ENCODE data around the gene CCDC117. TPM values are rescaled to one million over a fixed set of nuclear protein-coding genes. Genes with fewer than 3 reads are reported as not detected.
A peak's percentile ranks its signal among the peaks of the same experiment; 100 is the strongest.

The CCDC117 gene
- polyA plus RNA-seq, 1 donor (not counting 4 experiments of a cell fraction or from before 2014, with no cell fraction given) = 8.8 TPM

DNA sequence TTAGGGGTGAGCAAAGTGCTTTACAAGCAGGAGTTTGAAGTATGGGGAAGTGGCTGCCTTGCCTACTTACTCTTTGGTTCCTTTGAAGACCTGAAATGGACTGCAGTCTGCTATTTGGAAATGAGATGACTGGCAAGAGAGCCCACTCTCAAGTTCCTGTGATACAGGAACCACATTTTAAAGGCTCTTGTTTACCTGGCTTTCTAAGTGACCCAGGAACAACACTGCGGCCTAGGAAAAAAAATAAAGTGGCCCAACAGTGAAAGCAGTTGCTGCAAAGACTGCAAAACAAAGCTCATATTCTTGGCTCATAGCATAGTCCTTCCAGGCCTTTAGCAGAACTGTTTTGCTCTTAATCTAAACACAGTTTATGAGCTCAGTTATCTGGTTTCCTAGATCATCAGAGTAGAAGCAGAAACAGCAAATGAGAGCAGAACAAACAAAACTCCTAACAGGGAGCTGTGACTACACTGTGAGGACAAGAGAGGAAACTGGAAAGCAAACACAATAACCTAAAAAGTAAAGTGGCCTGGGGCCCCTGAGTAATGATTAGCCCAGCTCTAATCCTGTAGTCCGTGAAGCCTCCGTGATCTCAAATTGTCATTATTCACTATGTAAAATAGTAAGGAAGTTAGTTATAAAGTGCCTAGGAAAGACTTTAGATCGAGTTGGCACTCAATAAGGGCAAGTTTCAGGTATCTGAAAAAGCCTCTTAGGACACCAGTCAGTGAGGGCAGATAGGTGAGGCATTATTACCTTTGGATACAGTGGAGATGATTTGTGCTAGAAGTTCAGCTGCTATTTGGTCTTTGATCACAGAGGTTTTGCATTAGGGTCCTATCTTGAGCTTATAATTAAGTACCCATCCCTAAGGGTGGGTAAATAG is 11.5 kb downstream of the CCDC117 start:
- no peak overlapping the region for H3K27ac ChIP-seq (ENCODE audit: control insufficient read depth, insufficient read depth, low read length)
- no peaks in the 10 kb centered on the region for H3K4me1 ChIP-seq (ENCODE audit: control insufficient read depth, extremely low read depth, insufficient read depth, low read length)
- dilution Hi-C loops (cut with MboI; ENCODE audit: extremely low pct_ligation_motif_present, low sequenced_read_pairs) = no loop called here
- peak; percentile 26 for FAIRE-seq
- no peak overlapping the region for H3K4me3 ChIP-seq (ENCODE audit: control insufficient read depth in 2 of 3, extremely low read depth in 1 of 3, insufficient read depth in 2 of 3, low read depth in 1 of 3, low read length in 3 of 3)
- no peak overlapping the region for H3K4me2 ChIP-seq (ENCODE audit: control insufficient read depth, extremely low read depth, insufficient read depth, low read depth, low read length)
- DNase-seq (ENCODE audit: low read depth, low spot score) = no peak
- no peak overlapping the region for H2AFZ ChIP-seq (ENCODE audit: control insufficient read depth, low read length)
- no peaks in the 10 kb centered on the region for H3K9me1 ChIP-seq (ENCODE audit: control insufficient read depth, extremely low read depth, insufficient read depth, low read length)
- peaks cover 17 to 22% of the 10 kb centered on the region in 2 experiments for H3K36me3 ChIP-seq (ENCODE audit: control insufficient read depth in 2 of 2, extremely low read depth in 1 of 2, insufficient read depth in 2 of 2, low read length in 2 of 2)
- TF ChIP-seq, protein P1, sequence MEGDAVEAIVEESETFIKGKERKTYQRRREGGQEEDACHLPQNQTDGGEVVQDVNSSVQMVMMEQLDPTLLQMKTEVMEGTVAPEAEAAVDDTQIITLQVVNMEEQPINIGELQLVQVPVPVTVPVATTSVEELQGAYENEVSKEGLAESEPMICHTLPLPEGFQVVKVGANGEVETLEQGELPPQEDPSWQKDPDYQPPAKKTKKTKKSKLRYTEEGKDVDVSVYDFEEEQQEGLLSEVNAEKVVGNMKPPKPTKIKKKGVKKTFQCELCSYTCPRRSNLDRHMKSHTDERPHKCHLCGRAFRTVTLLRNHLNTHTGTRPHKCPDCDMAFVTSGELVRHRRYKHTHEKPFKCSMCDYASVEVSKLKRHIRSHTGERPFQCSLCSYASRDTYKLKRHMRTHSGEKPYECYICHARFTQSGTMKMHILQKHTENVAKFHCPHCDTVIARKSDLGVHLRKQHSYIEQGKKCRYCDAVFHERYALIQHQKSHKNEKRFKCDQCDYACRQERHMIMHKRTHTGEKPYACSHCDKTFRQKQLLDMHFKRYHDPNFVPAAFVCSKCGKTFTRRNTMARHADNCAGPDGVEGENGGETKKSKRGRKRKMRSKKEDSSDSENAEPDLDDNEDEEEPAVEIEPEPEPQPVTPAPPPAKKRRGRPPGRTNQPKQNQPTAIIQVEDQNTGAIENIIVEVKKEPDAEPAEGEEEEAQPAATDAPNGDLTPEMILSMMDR (optimal IDR thresholded peaks at IDR 0.05 in 1 of 3, IDR thresholded peaks at IDR 0.05 in 1 of 3, conservative IDR thresholded peaks at IDR 0.05 in 1 of 3; ENCODE audit: extremely low read depth in 1 of 3, insufficient read depth in 2 of 3, low read length in 3 of 3) = no peak
- TF ChIP-seq EZH2 (IDR thresholded peaks at IDR 0.05; ENCODE audit: low read length) = no peak
- H3K9ac ChIP-seq (ENCODE audit: control insufficient read depth, extremely low read depth, insufficient read depth, low read length) = no peak overlapping the region
- peaks cover 6% of the 10 kb centered on the region for H3K79me2 ChIP-seq (ENCODE audit: control insufficient read depth, insufficient read depth, low read length)
- H3K9me3 ChIP-seq (ENCODE audit: control insufficient read depth, low read depth, low read length) = no peaks in the 10 kb centered on the region
- no peaks in the 10 kb centered on the region for H4K20me1 ChIP-seq (ENCODE audit: control insufficient read depth, extremely low read depth, insufficient read depth, low read length)
- H3K27me3 ChIP-seq (ENCODE audit: control insufficient read depth, extremely low read depth, insufficient read depth, low read length) = no peaks in the 10 kb centered on the region

DNA sequence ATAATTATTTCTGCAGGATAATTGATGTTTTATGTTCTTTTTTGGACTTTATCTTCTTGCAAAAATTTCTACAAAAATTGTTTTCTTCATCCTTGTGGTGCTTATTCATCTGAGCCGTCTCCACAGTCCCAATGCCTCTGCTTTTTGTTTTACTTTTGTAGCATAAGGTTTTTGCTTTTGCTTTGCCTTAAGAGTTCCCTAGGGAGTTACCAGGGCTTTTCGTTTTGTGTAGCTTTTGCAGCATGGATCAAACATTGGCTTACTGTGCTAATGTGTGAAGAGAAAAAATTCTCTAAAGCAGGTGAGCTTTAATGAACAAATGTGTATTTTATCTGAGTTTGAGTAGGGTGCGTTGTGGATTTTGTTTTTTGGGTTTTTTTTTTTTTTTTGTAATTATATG is 16.1 kb downstream of the CCDC117 start:
- no peak overlapping the region for H2AFZ ChIP-seq (ENCODE audit: control insufficient read depth, low read length)
- no peak overlapping the region for H3K4me3 ChIP-seq (ENCODE audit: control insufficient read depth in 2 of 3, extremely low read depth in 1 of 3, insufficient read depth in 2 of 3, low read depth in 1 of 3, low read length in 3 of 3)
- FAIRE-seq = no peak
- no peaks in the 10 kb centered on the region for H3K79me2 ChIP-seq (ENCODE audit: control insufficient read depth, insufficient read depth, low read length)
- dilution Hi-C loops (cut with MboI; ENCODE audit: extremely low pct_ligation_motif_present, low sequenced_read_pairs) = no loop called here
- H3K9me3 ChIP-seq (ENCODE audit: control insufficient read depth, low read depth, low read length) = no peaks in the 10 kb centered on the region
- DNase-seq (ENCODE audit: low read depth, low spot score) = no peak
- H3K4me1 ChIP-seq (ENCODE audit: control insufficient read depth, extremely low read depth, insufficient read depth, low read length) = no peaks in the 10 kb centered on the region
- H3K4me2 ChIP-seq (ENCODE audit: control insufficient read depth, extremely low read depth, insufficient read depth, low read depth, low read length) = no peak overlapping the region
- H3K27me3 ChIP-seq (ENCODE audit: control insufficient read depth, extremely low read depth, insufficient read depth, low read length) = no peaks in the 10 kb centered on the region
- H4K20me1 ChIP-seq (ENCODE audit: control insufficient read depth, extremely low read depth, insufficient read depth, low read length) = no peaks in the 10 kb centered on the region
- no peak for TF ChIP-seq EZH2 (IDR thresholded peaks at IDR 0.05; ENCODE audit: low read length)
- TF ChIP-seq, protein P1 (optimal IDR thresholded peaks at IDR 0.05 in 1 of 3, IDR thresholded peaks at IDR 0.05 in 1 of 3, conservative IDR thresholded peaks at IDR 0.05 in 1 of 3; ENCODE audit: extremely low read depth in 1 of 3, insufficient read depth in 2 of 3, low read length in 3 of 3) = no peak
- H3K27ac ChIP-seq (ENCODE audit: control insufficient read depth, insufficient read depth, low read length) = no peak overlapping the region
- no peaks in the 10 kb centered on the region for H3K9me1 ChIP-seq (ENCODE audit: control insufficient read depth, extremely low read depth, insufficient read depth, low read length)
- H3K36me3 ChIP-seq (ENCODE audit: control insufficient read depth in 2 of 2, extremely low read depth in 1 of 2, insufficient read depth in 2 of 2, low read length in 2 of 2) = peaks cover 5 to 12% of the 10 kb centered on the region in 2 experiments
- no peak overlapping the region for H3K9ac ChIP-seq (ENCODE audit: control insufficient read depth, extremely low read depth, insufficient read depth, low read length)

Data from keratinocyte (primary cell).